Smooth muscle cell (in vitro differentiated cells): Measurements from ENCODE around the gene CFAP61. TPM values are rescaled to one million over a fixed set of nuclear protein-coding genes. Genes with fewer than 3 reads are reported as not detected.

Experiments
- DNase-seq: peaks from one replicate; lab custom pipeline; 2025; ENCODE audit not compliant: unreplicated experiment; lab: John Stamatoyannopoulos, UW
- H2AFZ ChIP-seq: fragments of 200-600 bp; sonication (generic); 2 replicates; pipeline ENCODE4 v1.6.0; 2016; ENCODE audit warnings: antibody characterized with exemption, low read depth, mild to moderate bottlenecking
- H3F3A ChIP-seq: fragments of 200-600 bp; sonication (generic); 2 replicates; pipeline ENCODE4 v1.6.0; 2017; ENCODE audit warnings: antibody characterized with exemption, low read depth
- H3K27ac ChIP-seq: fragments of 200-600 bp; sonication (generic); 2 replicates; pipeline ENCODE4 v1.5.1; 2016; ENCODE audit warnings: low read depth, mild to moderate bottlenecking
- H3K27me3 ChIP-seq: fragments of 200-600 bp; sonication (generic); 2 replicates; pipeline ENCODE4 v1.6.1; 2016; ENCODE audit warnings: low read depth, mild to moderate bottlenecking
- H3K36me3 ChIP-seq: fragments of 200-600 bp; sonication (generic); 2 replicates; pipeline ENCODE4 v1.5.1; 2016; ENCODE audit warnings: low read depth
- H3K4me1 ChIP-seq: fragments of 200-600 bp; sonication (generic); 2 replicates; pipeline ENCODE4 v1.5.1; 2016; ENCODE audit warnings: low read depth
- H3K4me2 ChIP-seq: fragments of 200-600 bp; sonication (generic); 2 replicates; pipeline ENCODE4 v1.6.0; 2016; ENCODE audit warnings: mild to moderate bottlenecking
- H3K4me3 ChIP-seq: fragments of 200-600 bp; sonication (generic); 2 replicates; pipeline ENCODE4 v1.5.1; 2016; ENCODE audit warnings: mild to moderate bottlenecking
- H3K79me2 ChIP-seq: fragments of 200-600 bp; sonication (generic); 2 replicates; pipeline ENCODE4 v1.6.0; 2016; ENCODE audit warnings: low read depth, mild to moderate bottlenecking
- H3K9ac ChIP-seq: fragments of 200-600 bp; sonication (generic); 2 replicates; pipeline ENCODE4 v1.6.0; 2016; ENCODE audit warnings: low read depth
- H3K9me3 ChIP-seq: fragments of 200-600 bp; sonication (generic); replicated peaks from 2 replicates; pipeline ENCODE4 v1.5.1; 2016; ENCODE audit warnings: low read depth
- H4K20me1 ChIP-seq: fragments of 200-600 bp; sonication (generic); 2 replicates; pipeline ENCODE4 v1.6.0; 2016; ENCODE audit warnings: low read depth
- CTCF ChIP-seq: fragments of 200-600 bp; sonication (generic); IDR thresholded peaks from 2 replicates; pipeline ENCODE4 v1.5.1; 2017; ENCODE audit warnings: borderline replicate concordance, mild to moderate bottlenecking, antibody characterized with exemption; ENCODE audit not compliant: insufficient read depth, poor library complexity, severe bottlenecking
- WGBS: methylation state at CpG from one replicate; pipeline ENCODE4 v1.1.7; 2016; ENCODE audit warnings: low lambda C conversion rate; 5-methylcytosine and 5-hydroxymethylcytosine counted together
- polyA plus RNA-seq: library from polyadenylated mRNA; unstranded; fragments of >200 nt; fragmentation: Nextera tagmentation; extraction: Ambion mirVana; gene quantifications from 2 replicates; pipeline ENCODE4 v1.2.1, GENCODE V29; 2016
- total RNA-seq: library from RNA; depleted of rRNA; stranded (reverse); fragments of >200 nt; gene quantifications from 2 replicates; pipeline ENCODE4 v1.2.3, GENCODE V29; 2014

Gene CFAP61
- total and polyA plus RNA-seq, 2 experiments from 2014 or later: not detected

- H3K9me3 ChIP-seq: no peaks in the 10 kb centered on the region
Measured at GRCh38 chr20:20399531-20400500, 347.5 kb downstream of the CFAP61 start.

GRCh38 chr20:20401991-20402390 is 349.7 kb downstream of the CFAP61 start:
- Histone ChIP-seq H3K27ac (no peak overlapping the region), H3K4me1 (no peaks in the 10 kb centered on the region), H3K9ac (no peak overlapping the region), H3K36me3 (no peaks in the 10 kb centered on the region), H3K27me3 (no peaks in the 10 kb centered on the region), H4K20me1 (no peaks in the 10 kb centered on the region), H3K4me2 (no peak overlapping the region), H3K4me3 (no peak overlapping the region), H2AFZ (no peak overlapping the region), H3K9me3 (no peaks in the 10 kb centered on the region), H3F3A (no peaks in the 10 kb centered on the region), H3K79me2 (no peaks in the 10 kb centered on the region)
- TF ChIP-seq CTCF: no peak
- WGBS: 60% methylated on average over 3 of the region's 3 CpGs
- DNase-seq: no peak

More at GRCh38 chr20:20399531-20400500, 347.5 kb downstream of the CFAP61 start:
- Histone ChIP-seq H3K27me3 (no peaks in the 10 kb centered on the region), H3K36me3 (no peaks in the 10 kb centered on the region), H3K4me2 (no peak overlapping the region), H3K4me1 (peaks cover 7% of the 10 kb centered on the region), H3K9ac (no peak overlapping the region), H4K20me1 (no peaks in the 10 kb centered on the region), H3K27ac (no peak overlapping the region), H2AFZ (no peak overlapping the region), H3F3A (no peaks in the 10 kb centered on the region), H3K79me2 (no peaks in the 10 kb centered on the region), H3K4me3 (no peak overlapping the region)
- no peak for TF ChIP-seq CTCF
- 96% methylated on average over 13 of the region's 13 CpGs for WGBS
- no peak for DNase-seq

- Histone ChIP-seq H3K27me3 (no peaks in the 10 kb centered on the region), H3K36me3 (no peaks in the 10 kb centered on the region), H3F3A (no peaks in the 10 kb centered on the region), H3K79me2 (no peaks in the 10 kb centered on the region), H3K27ac (no peak overlapping the region), H3K4me3 (no peak overlapping the region), H3K4me1 (peaks cover 4% of the 10 kb centered on the region), H3K9ac (no peak overlapping the region), H3K4me2 (no peak overlapping the region), H4K20me1 (no peaks in the 10 kb centered on the region), H3K9me3 (no peaks in the 10 kb centered on the region), H2AFZ (no peak overlapping the region)
- 92% methylated on average over 5 of the region's 5 CpGs for WGBS
- no peak for TF ChIP-seq CTCF
- no peak for DNase-seq
Measured at GRCh38 chr20:20404633-20405032, 352.3 kb downstream of the CFAP61 start.
